NT2/D1 (cell line): ENCODE measurements around the gene LBX1.

Experiments
- DNase-seq: peaks from one replicate; pipeline ENCODE4 v3.0.0-alpha.2; 2011; ENCODE audit warnings: low read depth, low spot score
- H3K27me3 ChIP-seq: 2 replicates; pipeline ENCODE4 v1.6.0; 2011; ENCODE audit warnings: mild to moderate bottlenecking; ENCODE audit not compliant: insufficient read length, insufficient read depth
- H3K36me3 ChIP-seq: 2 replicates; pipeline ENCODE4 v1.6.1; 2011; ENCODE audit warnings: mild to moderate bottlenecking, low read length, mixed read lengths; ENCODE audit not compliant: insufficient read depth, insufficient read length
- H3K4me1 ChIP-seq: 2 replicates; pipeline ENCODE4 v1.5.1; 2011; ENCODE audit not compliant: insufficient read depth, insufficient read length
- H3K4me3 ChIP-seq: 2 replicates; pipeline ENCODE4 v1.5.1; 2011; ENCODE audit warnings: low read depth; ENCODE audit not compliant: insufficient read length
- H3K9ac ChIP-seq: 2 replicates; pipeline ENCODE4 v1.6.0; 2011; ENCODE audit warnings: low read depth; ENCODE audit not compliant: insufficient read length
- H3K9me3 ChIP-seq: 2 replicates; pipeline ENCODE4 v1.5.1; 2011; ENCODE audit warnings: mild to moderate bottlenecking, low read length; ENCODE audit not compliant: insufficient read depth
- SUZ12 ChIP-seq: IDR thresholded peaks from 2 replicates; pipeline ENCODE4 v1.6.1; 2011; ENCODE audit not compliant: insufficient read length, insufficient read depth; ENCODE audit errors: extremely low read depth
- YY1 ChIP-seq: IDR thresholded peaks from 2 replicates; pipeline ENCODE4 v1.6.1; 2011; ENCODE audit not compliant: insufficient read length, insufficient read depth
- ZNF274 ChIP-seq: IDR thresholded peaks from 2 replicates; pipeline ENCODE4 v1.6.1; 2011; ENCODE audit warnings: mild to moderate bottlenecking, low read depth, low read length

The LBX1 gene

GRCh38 chr10:101221963-101222531 lies 7.2 kb downstream of the LBX1 start:
- Histone ChIP-seq H3K4me1 (peaks cover 7% of the 10 kb centered on the region), H3K9ac (no peak overlapping the region), H3K27me3 (peaks cover 100% of the 10 kb centered on the region), H3K4me3 (no peak overlapping the region), H3K36me3 (no peaks in the 10 kb centered on the region), H3K9me3 (no peaks in the 10 kb centered on the region; the same call in 1 of the 2 replicates)
- no peak for DNase-seq
- no peak for TF ChIP-seq SUZ12
- TF ChIP-seq YY1: no peak
- no peak for TF ChIP-seq ZNF274

GRCh38 chr10:101221549-101221948 lies 7.7 kb downstream of the LBX1 start:
- no peaks in the 10 kb centered on the region for H3K36me3 ChIP-seq
- H3K27me3 ChIP-seq: peaks cover 100% of the 10 kb centered on the region
- peak; percentile 75 for TF ChIP-seq SUZ12
- no peak for TF ChIP-seq ZNF274
- TF ChIP-seq YY1: no peak
- H3K9ac ChIP-seq: no peak overlapping the region
- peaks cover 7% of the 10 kb centered on the region for H3K4me1 ChIP-seq
- H3K9me3 ChIP-seq: no peaks in the 10 kb centered on the region; the same call in 1 of the 2 replicates
- no peak for DNase-seq
- no peak overlapping the region for H3K4me3 ChIP-seq

- TF ChIP-seq YY1 (no peak), ZNF274 (no peak)
- H3K9ac ChIP-seq: no peak overlapping the region
- H3K4me1 ChIP-seq: peaks cover 6% of the 10 kb centered on the region
- DNase-seq: no peak
- H3K36me3 ChIP-seq: no peaks in the 10 kb centered on the region
- H3K9me3 ChIP-seq: no peaks in the 10 kb centered on the region; the same call in 1 of the 2 replicates
- no peak overlapping the region for H3K4me3 ChIP-seq
- H3K27me3 ChIP-seq: peaks cover 100% of the 10 kb centered on the region
Measured at GRCh38 chr10:101219946-101220451, 9.3 kb downstream of the LBX1 start.

GRCh38 chr10:101219139-101219945 lies 9.9 kb downstream of the LBX1 start:
- H3K4me1 ChIP-seq: peaks cover 5% of the 10 kb centered on the region
- H3K27me3 ChIP-seq: peaks cover 100% of the 10 kb centered on the region
- no peaks in the 10 kb centered on the region for H3K36me3 ChIP-seq
- no peak for TF ChIP-seq SUZ12
- no peak for TF ChIP-seq ZNF274
- TF ChIP-seq YY1: no peak
- DNase-seq: no peak
- no peak overlapping the region for H3K4me3 ChIP-seq
- H3K9me3 ChIP-seq: no peaks in the 10 kb centered on the region; the same call in 1 of the 2 replicates
- H3K9ac ChIP-seq: no peak overlapping the region

- no peaks in the 10 kb centered on the region; the same call in 1 of the 2 replicates for H3K9me3 ChIP-seq
- H3K36me3 ChIP-seq: no peaks in the 10 kb centered on the region
- no peak overlapping the region for H3K9ac ChIP-seq
- peaks cover 5% of the 10 kb centered on the region for H3K4me1 ChIP-seq
- peaks cover 99% of the 10 kb centered on the region for H3K27me3 ChIP-seq
- no peak overlapping the region for H3K4me3 ChIP-seq
- DNase-seq: no peak
- TF ChIP-seq YY1 (no peak), SUZ12 (no peak), ZNF274 (no peak)
Measured at GRCh38 chr10:101218351-101219138, 10.7 kb downstream of the LBX1 start.

- Histone ChIP-seq H3K9ac (peak overlapping the region; percentile 42), H3K4me1 (peaks cover 3% of the 10 kb centered on the region), H3K9me3 (no peaks in the 10 kb centered on the region; the same call in 1 of the 2 replicates), H3K27me3 (peaks cover 94% of the 10 kb centered on the region), H3K36me3 (no peaks in the 10 kb centered on the region), H3K4me3 (no peak overlapping the region)
- DNase-seq: no peak
- TF ChIP-seq ZNF274 (no peak), SUZ12 (no peak), YY1 (no peak)
Measured at GRCh38 chr10:101217450-101218281, 11.6 kb downstream of the LBX1 start.
